Lower lobe of right lung (tissue), 2 donors: ENCODE data around the gene VWA7. TPM values are rescaled to one million over a fixed set of nuclear protein-coding genes. Genes with fewer than 3 reads are reported as not detected.

Source experiments
- ATAC-seq, 2 donors: fragments of 200-7000 bp; cut with Tn5 transposase; one replicate each; pipeline ENCODE4 v1.9.1; 2020 to 2022; ENCODE audit warnings: mild to moderate bottlenecking in 2 of 2, moderate library complexity in 2 of 2
- DNase-seq: peaks from one replicate; pipeline ENCODE4 v3.0.0-alpha.2; 2020
- H3K27ac ChIP-seq: fragments of 200-600 bp; one replicate; pipeline ENCODE4 v1.8.0; 2022
- H3K27me3 ChIP-seq: fragments of 200-600 bp; one replicate; pipeline ENCODE4 v1.8.0; 2022; ENCODE audit warnings: low read depth
- H3K36me3 ChIP-seq: fragments of 200-600 bp; one replicate; pipeline ENCODE4 v1.8.0; 2022; ENCODE audit warnings: mild to moderate bottlenecking
- H3K4me1 ChIP-seq: fragments of 200-600 bp; one replicate; pipeline ENCODE4 v1.8.0; 2022
- H3K4me3 ChIP-seq: fragments of 200-600 bp; one replicate; pipeline ENCODE4 v1.8.0; 2022; ENCODE audit warnings: mild to moderate bottlenecking
- H3K9me3 ChIP-seq: fragments of 200-600 bp; one replicate; pipeline ENCODE4 v1.8.0; 2022
- CTCF ChIP-seq: fragments of 200-600 bp; IDR thresholded peaks from one replicate; pipeline ENCODE4 v1.8.0; 2022; ENCODE audit warnings: antibody characterized with exemption, mild to moderate bottlenecking
- intact Hi-C: fragments of 100-400 bp; cut with DNase I; formaldehyde crosslinking; loops from one replicate; pipeline ENCODE4 v1.11.0; 2022
- total RNA-seq: library from RNA; stranded (reverse); fragmentation: NEBNext Ultra II Directional; extraction: Animal tissue kit (Norgen Biotek cat#: 25700); gene quantifications from one replicate; pipeline ENCODE4 v1.2.1, GENCODE V29; 2021
- donor health status: DM: no; HTN: yes; CAD: no; lungs with severe emphysema.

Gene VWA7
- total RNA-seq, 1 donor from 2014 or later, result 4.2 TPM

- ATAC-seq (no peak), DNase-seq (no peak)
These were observed 14.1 kb downstream of the VWA7 start for GRCh38 chr6:31762878-31763618.

GRCh38 chr6:31762356-31762755, 14.8 kb downstream of the VWA7 start, which contains the start of gene SAPCD1:
Gene SAPCD1 (plus strand): TSS chr6:31762656. CDS start chr6:31763055, 399 bp downstream.
- Histone ChIP-seq H3K4me1 (peaks cover 5% of the 10 kb centered on the region), H3K36me3 (no peaks in the 10 kb centered on the region), H3K27me3 (no peaks in the 10 kb centered on the region), H3K9me3 (no peaks in the 10 kb centered on the region), H3K27ac (peak within 1 kb of the TSS; percentile 33), H3K4me3 (no peak within 1 kb of the TSS)
- intact Hi-C loops, result no loop called here
- ATAC-seq (no peak), DNase-seq (no peak)
- no peak for TF ChIP-seq CTCF

More at GRCh38 chr6:31762878-31763618, 14.1 kb downstream of the VWA7 start:
- Histone ChIP-seq H3K4me1 (peaks cover 5% of the 10 kb centered on the region), H3K9me3 (no peaks in the 10 kb centered on the region), H3K27me3 (no peaks in the 10 kb centered on the region), H3K36me3 (no peaks in the 10 kb centered on the region), H3K4me3 (no peak overlapping the region), H3K27ac (peak overlapping the region; percentile 33)
- no peak for TF ChIP-seq CTCF
- intact Hi-C loops, result no loop called here

- Histone ChIP-seq H3K4me3 (no peak overlapping the region), H3K27me3 (no peaks in the 10 kb centered on the region), H3K4me1 (peaks cover 5% of the 10 kb centered on the region), H3K27ac (no peak overlapping the region), H3K9me3 (no peaks in the 10 kb centered on the region), H3K36me3 (no peaks in the 10 kb centered on the region)
- DNase-seq (no peak), ATAC-seq (no peak)
- intact Hi-C loops, result no loop called here
- TF ChIP-seq CTCF, result no peak
These were observed 15.8 kb downstream of the VWA7 start for GRCh38 chr6:31761343-31761742.

- no peak for ATAC-seq
- intact Hi-C loops, result no loop called here
- H3K27me3 ChIP-seq, result no peaks in the 10 kb centered on the region
- DNase-seq, result no peak
- H3K4me1 ChIP-seq, result no peaks in the 10 kb centered on the region
- no peak overlapping the region for H3K27ac ChIP-seq
- TF ChIP-seq CTCF, result no peak
- no peak overlapping the region for H3K4me3 ChIP-seq
- no peaks in the 10 kb centered on the region for H3K9me3 ChIP-seq
- no peaks in the 10 kb centered on the region for H3K36me3 ChIP-seq
These were observed 16.3 kb downstream of the VWA7 start for GRCh38 chr6:31760790-31761189.

GRCh38 chr6:31758281-31758680, 18.8 kb downstream of the VWA7 start:
- Histone ChIP-seq H3K4me3 (no peak overlapping the region), H3K9me3 (no peaks in the 10 kb centered on the region), H3K36me3 (no peaks in the 10 kb centered on the region), H3K4me1 (no peaks in the 10 kb centered on the region), H3K27ac (no peak overlapping the region), H3K27me3 (no peaks in the 10 kb centered on the region)
- no peak for TF ChIP-seq CTCF
- intact Hi-C loops, result no loop called here
- DNase-seq (no peak), ATAC-seq (no peak)
